ENCODE data around the gene CBFB.
A peak's percentile ranks its signal among the peaks of the same experiment; 100 is the strongest.
"Not testable (repeated sequence)": the region's sequence is repeated elsewhere in the genome, so short reads cannot be mapped to it uniquely, and the experiment has no call there.

Gene CBFB

GRCh38 chr16:67040166-67040565 lies 11.2 kb downstream of the CBFB start:
- DNase-seq (ENCODE audit: extremely low read depth in 1 of 2, low read depth in 1 of 2), result no peak

DNA sequence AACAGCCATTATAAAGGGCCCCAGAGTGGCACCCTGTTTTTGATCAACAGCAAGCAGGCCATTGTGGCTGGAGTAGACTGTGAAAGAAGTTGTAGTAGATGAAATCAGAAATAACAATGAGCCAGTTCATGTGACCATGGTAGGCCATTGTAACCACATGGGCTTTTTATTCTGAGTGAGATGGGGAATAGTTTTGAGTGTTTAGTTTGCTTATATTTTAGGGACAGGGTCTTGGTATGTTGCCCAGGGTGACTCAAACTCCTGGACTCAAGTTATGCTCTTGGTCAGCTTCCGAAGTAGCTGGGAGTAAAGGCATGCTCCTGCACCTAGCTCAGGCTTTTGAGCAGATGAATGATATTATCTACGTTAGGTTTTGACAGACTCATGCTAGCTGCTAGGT lies 12.0 kb downstream of the CBFB start:
- DNase-seq (ENCODE audit: extremely low read depth in 1 of 2, low read depth in 1 of 2), result no peak

GRCh38 chr16:67041520-67041919 lies 12.6 kb downstream of the CBFB start:
- not testable (repeated sequence) for DNase-seq (ENCODE audit: extremely low read depth in 1 of 2, low read depth in 1 of 2)

DNA sequence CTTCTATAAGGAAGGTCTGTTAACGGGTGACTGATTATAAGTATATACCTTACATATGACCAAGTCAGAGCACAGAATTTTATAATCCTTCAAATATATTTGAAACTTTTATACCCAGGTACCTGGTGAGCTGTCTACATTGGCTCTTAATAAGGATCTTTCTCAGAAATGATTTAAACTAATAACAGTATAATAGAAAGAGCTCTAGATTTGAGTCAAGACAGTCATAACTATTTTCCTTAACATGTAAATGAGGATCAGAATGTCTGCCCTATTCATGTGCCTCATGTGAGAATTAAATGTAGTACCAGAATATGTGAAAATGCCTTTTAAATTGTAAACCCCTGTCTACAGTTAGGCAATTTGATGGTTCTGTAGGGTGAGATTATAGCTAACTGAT lies 14.5 kb downstream of the CBFB start:
- DNase-seq (ENCODE audit: extremely low read depth in 1 of 2, low read depth in 1 of 2), result no peak

GRCh38 chr16:67050796-67051195 lies 21.8 kb downstream of the CBFB start:
- DNase-seq (ENCODE audit: extremely low read depth in 1 of 2, low read depth in 1 of 2), result no peak

DNA sequence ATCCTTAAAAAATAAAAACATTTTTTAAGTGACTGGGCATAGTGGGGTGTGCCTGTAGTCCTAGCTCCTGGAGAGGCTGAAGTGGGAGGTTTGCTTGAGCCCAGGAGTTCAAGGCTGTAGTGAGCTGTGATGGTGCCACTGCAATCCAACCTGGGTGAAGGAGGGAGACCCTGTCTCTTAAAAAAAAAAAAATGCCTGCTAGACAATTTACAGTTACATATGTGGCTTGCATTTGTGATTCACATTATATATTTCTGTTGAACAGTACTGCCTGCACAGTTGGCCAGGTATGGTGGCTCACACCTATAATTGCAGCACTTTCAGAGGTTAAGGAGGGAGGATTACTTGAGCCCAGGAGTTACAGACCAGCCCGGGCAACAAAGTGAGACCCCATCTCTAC lies 23.4 kb downstream of the CBFB start:
- no peak for DNase-seq (ENCODE audit: extremely low read depth in 1 of 2, low read depth in 1 of 2)

DNA sequence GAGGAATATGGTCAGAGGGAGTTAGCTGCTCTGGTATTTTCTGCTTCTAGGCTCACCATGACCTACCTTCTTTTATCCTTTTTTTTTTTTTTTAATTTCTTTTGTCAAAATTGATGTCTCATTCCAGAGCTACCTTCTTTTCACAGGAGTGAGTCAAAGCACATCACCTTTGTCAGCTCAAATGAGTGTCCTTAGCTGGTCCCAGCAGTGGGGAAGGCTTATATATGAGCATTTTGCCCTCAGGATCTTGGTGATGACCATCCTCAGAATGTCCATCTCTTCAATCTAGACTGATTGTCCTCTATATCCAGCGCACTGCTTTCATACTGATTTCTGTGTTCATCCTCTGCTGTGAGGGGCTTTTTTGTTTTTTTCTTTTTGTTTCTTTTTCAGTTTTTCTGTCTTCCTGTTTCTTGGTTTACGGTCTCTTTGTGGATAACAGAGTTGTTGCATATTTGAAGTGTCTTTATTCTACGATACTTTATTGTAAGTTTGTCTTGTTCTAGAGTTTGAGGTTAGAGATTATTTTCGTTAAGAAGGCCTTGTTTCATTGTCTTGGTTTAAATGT lies 24.9 kb downstream of the CBFB start:
- DNase-seq (ENCODE audit: extremely low read depth in 1 of 2, low read depth in 1 of 2), result no peak

DNA sequence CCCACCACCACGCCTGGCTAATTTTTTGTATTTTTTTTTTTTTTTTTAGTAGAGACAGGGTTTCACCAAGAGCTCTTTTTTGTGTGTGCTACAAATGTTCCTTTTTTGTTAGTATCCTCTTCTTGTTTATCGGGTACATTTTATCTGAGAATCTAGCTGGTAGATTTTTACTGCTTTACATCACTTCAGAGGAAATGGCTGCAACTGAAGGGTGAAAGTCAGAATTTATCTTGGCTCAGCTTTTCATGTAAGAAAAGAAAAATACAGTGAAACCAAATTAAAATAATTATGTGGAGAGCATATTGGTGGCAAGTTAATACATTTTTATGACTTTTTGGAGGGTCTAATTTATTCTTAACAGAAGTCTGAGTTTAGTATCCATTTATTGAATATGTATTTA lies 26.0 kb downstream of the CBFB start:
- DNase-seq (ENCODE audit: extremely low read depth in 1 of 2, low read depth in 1 of 2), result no peak

DNA sequence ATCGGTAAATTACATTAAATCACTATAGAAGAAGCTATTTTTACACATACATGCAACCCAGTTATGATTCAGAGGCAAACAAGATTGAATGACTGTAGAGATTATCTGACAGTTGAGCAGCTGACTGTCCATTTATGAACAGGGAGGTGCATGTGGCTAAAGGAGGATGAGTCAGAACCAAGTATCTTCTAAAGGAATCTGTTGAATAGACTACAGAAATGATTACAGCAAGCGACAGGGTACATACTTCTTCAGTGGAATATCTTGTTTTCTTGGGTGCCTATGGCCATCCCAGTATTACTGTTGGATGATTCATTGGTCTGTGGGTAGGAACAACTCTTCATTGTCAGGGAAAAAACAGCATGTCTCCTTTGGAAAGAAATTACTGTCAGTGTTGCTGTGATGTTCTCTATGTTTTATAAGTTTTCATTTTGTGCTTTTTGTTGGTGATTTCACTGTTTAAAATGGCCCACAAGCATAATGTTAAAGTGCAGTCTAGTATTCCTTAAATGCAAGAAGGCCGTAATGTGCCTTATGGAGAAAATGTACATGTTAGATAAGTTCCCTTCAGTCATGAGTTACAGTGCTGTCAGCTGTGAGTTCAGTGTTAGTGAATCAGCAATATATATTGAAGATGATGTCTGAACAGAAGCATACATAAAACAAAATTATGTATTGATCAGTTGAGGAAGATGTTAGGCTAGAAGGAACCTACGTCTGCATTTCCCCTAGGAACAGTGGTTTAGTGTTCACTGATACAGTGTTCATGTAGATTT lies 27.0 kb downstream of the CBFB start:
- peak in 1 of 2 donors; percentile 17 for DNase-seq (ENCODE audit: extremely low read depth in 1 of 2, low read depth in 1 of 2)

GRCh38 chr16:67063008-67063407 lies 34.1 kb downstream of the CBFB start:
- DNase-seq (ENCODE audit: extremely low read depth in 1 of 2, low read depth in 1 of 2), result no peak

- DNase-seq (ENCODE audit: extremely low read depth in 1 of 2, low read depth in 1 of 2), result no peak
Measured at GRCh38 chr16:67068212-67068753, 39.3 kb downstream of the CBFB start.

GRCh38 chr16:67071476-67072048 lies 42.6 kb downstream of the CBFB start:
- no peak for DNase-seq (ENCODE audit: extremely low read depth in 1 of 2, low read depth in 1 of 2)

DNA sequence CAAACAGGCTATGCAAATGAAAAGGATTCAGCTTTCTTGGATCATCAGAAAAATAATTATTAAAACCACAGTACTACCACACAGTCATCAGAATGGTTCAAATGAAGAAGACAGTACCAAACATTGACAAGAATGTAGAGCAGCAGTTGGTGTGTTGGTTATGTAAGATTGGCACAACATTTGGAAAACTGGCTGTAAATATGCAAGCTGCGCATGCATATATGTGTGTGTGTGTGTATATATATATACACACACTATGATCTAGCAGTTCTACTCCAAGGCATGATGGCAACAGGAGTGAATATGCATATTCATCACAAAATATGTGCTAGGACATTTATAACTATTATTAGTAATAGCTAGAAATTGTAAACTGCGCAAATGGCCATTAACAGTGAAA lies 46.4 kb downstream of the CBFB start:
- DNase-seq (ENCODE audit: extremely low read depth in 1 of 2, low read depth in 1 of 2), result no peak

DNA sequence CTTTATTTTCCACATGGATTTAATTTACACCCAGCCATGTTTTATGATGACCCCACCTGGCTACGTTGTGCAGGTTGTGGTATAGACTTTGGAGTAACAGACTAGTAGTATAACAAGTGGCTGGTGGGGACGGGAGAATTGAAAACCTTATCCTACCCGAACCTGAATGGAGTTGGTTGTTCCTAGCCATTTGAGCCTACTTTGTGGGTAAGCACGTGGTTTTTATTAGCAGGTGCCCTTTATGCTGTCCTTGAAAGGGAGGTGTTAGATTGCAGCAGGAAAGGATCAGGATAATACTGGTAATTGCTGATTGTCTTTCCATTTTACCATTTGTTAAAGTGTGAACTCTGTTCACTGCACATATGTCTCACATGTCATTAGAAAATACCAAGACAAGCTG lies 48.9 kb downstream of the CBFB start:
- no peak for DNase-seq (ENCODE audit: extremely low read depth in 1 of 2, low read depth in 1 of 2)

DNA sequence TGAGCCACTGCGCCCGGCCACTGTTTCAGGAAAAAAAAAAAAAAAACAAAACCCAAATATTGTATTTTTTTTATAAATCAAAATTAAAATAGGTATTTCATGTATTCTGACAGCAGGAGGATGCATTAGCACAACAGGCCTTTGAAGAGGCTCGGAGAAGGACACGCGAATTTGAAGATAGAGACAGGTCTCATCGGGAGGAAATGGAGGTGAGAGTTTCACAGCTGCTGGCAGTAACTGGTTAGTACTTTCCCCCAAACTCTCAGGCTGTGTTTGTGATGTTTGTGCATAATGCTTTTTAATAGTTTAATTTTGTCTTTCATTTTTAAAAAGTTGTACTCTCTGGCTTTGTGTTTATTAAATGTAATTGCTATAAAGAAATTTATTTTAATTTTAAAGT lies 53.2 kb downstream of the CBFB start:
- DNase-seq (ENCODE audit: extremely low read depth in 1 of 2, low read depth in 1 of 2), result no peak

DNA sequence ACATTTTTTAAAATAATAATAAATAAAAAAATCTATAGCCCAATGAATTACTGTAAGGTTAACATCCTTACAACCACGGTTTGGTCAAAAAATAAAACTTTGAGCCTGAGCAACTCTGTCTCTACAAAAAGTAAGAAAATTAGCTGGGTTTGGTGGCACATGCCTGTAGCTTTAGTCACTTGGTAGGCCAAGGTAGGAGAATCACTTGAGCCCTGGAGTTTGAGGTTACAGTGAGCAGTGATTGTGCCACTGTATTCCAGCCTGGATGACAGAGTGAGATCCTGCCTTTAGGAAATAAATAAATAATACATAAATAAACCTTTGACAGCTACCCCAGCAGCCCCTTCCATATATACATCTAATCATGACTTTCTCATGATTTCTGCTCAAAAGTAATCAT lies 53.9 kb downstream of the CBFB start:
- no peak for DNase-seq (ENCODE audit: extremely low read depth in 1 of 2, low read depth in 1 of 2)

DNA sequence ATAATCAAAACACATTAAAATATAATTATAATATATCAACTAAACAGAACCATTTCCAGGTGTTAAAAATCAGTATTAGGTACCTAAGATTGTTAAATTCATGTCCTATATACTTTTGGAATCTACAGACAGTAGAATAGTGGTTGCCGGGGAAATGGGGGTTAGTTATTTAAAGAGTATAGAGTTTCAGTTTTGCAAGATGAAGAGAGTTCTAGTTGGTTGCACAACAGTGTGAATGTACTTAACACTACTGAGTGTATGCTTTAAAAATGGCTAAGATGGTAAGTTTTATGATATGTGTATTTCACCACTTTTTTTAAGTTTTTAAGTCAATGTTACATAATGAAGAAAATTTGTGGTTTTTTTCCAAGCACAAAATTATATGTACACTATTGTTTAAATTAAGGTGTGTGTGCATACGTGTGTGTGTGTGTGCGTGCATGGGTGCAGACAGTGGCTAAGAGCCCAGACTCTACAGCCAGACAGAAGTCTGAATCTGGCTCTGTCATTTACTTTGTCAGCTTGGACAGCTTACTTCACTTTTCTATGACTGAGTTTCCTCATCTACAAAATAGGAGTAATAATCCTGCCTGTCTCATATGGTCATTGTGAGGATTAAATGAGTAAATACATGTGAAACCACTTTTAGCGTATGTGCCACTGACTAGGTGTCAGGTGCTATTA lies 55.5 kb downstream of the CBFB start:
- DNase-seq (ENCODE audit: extremely low read depth in 1 of 2, low read depth in 1 of 2), result no peak

DNA sequence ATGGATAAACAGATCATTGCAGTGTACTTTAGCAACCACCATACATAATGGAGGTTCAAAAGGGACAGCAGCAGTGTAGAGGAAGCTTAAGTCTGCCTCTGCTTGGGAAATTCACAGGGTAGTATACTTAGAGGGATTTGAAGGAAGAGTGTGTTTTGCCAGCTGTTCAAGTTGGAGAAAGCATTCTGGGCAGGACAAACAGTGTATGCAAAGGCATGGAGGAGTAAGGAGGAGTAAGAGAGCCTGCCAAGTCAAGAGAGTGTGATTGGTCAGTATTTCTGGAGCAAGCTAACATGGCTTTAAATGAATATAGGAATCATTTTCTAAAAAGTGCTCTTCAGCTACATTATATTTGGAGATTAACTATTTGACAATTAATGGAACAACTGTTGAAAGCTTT lies 57.9 kb downstream of the CBFB start:
- no peak for DNase-seq (ENCODE audit: extremely low read depth in 1 of 2, low read depth in 1 of 2)

GRCh38 chr16:67087291-67087690 lies 58.3 kb downstream of the CBFB start:
- DNase-seq (ENCODE audit: extremely low read depth in 1 of 2, low read depth in 1 of 2), result no peak

DNA sequence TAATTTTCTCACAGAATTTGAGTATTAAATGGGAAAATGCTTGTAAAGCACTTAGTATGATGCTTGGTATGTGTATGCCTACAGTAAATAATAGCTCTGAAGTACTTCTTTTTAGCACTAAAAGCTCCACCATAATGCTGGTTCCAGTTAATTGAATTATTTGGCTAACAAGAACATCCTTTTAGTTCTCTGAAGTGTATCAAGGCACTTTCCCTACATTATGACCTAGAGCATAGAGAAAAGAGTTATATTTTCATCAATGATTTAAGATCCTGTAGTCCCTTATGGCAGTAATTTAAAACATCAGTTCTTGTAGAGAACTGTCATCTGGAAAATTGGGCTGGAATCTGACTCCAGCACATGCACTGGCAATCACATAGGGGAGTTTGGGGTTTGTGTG lies 58.9 kb downstream of the CBFB start:
- no peak for DNase-seq (ENCODE audit: extremely low read depth in 1 of 2, low read depth in 1 of 2)

- no peak for DNase-seq (ENCODE audit: extremely low read depth in 1 of 2, low read depth in 1 of 2)
Measured at GRCh38 chr16:67088551-67088950, 59.6 kb downstream of the CBFB start.

GRCh38 chr16:67089101-67089500 lies 60.2 kb downstream of the CBFB start:
- DNase-seq (ENCODE audit: extremely low read depth in 1 of 2, low read depth in 1 of 2), result no peak

Measured in stimulated activated CD8-positive, alpha-beta memory T cell treated with anti-CD3 and anti-CD28 coated beads, Interleukin-7, amount 100 ng/mL, for 48 hours (primary cell).